WTC11 (cell line): ENCODE measurements around the gene FAR2. TPM values are rescaled to one million over a fixed set of nuclear protein-coding genes. Genes with fewer than 3 reads are reported as not detected.
A peak's percentile ranks its signal among the peaks of the same experiment; 100 is the strongest.

Source experiments
- ATAC-seq: fragments of 200-7000 bp; cut with Tn5 transposase; 2 replicates; pipeline ENCODE4 v1.10.0; 2021; ENCODE audit warnings: mild to moderate bottlenecking, moderate library complexity
- CTCF ChIA-PET: fragments of 300-600 bp; sonication (Branson Sonifier 250); formaldehyde crosslinking; loops from one replicate; lab custom pipeline; 2021; ENCODE audit warnings: antibody characterized with exemption; lab: Charles Lee
- POLR2A ChIA-PET: fragments of 350-600 bp; sonication (Branson Sonifier 250); formaldehyde crosslinking; loops from one replicate; lab custom pipeline; 2021; ENCODE audit warnings: antibody characterized with exemption; lab: Charles Lee
- DNase-seq: peaks from one replicate; pipeline ENCODE4 v3.0.0; 2021; ENCODE audit warnings: low spot score
- H3K27ac Mint-ChIP-seq: 2 replicates; pipeline ENCODE4 v1.8.0; 2021; ENCODE audit warnings: mixed read lengths
- H3K27me3 Mint-ChIP-seq: 2 replicates; pipeline ENCODE4 v1.8.0; 2021; ENCODE audit warnings: low read depth, mild to moderate bottlenecking, moderate library complexity, mixed read lengths
- H3K36me3 Mint-ChIP-seq: 2 replicates; pipeline ENCODE4 v1.8.0; 2021; ENCODE audit warnings: mixed read lengths
- H3K4me1 Mint-ChIP-seq: 2 replicates; pipeline ENCODE4 v1.8.0; 2022; ENCODE audit warnings: mixed read lengths
- H3K4me3 Mint-ChIP-seq: 2 replicates; pipeline ENCODE4 v1.8.0; 2021; ENCODE audit warnings: mild to moderate bottlenecking, moderate library complexity, mixed read lengths
- H3K9me3 Mint-ChIP-seq: 2 replicates; pipeline ENCODE4 v1.8.0; 2021; ENCODE audit warnings: mixed read lengths
- RORB ChIP-seq: fragments of 250-450 bp; sonication (Bioruptor Pico); IDR thresholded peaks from 2 replicates; pipeline ENCODE4 v1.9.0; 2021; ENCODE audit warnings: mild to moderate bottlenecking
- ZBTB43 ChIP-seq: sonication (generic); formaldehyde crosslinking; IDR thresholded peaks from 2 replicates; pipeline ENCODE4 v1.8.1; 2023; ENCODE audit warnings: mild to moderate bottlenecking, missing genetic modification reagents
- ZNF138 ChIP-seq: sonication (generic); formaldehyde crosslinking; conservative IDR thresholded peaks from 2 replicates; pipeline ENCODE4 v1.8.1; 2022; ENCODE audit warnings: mild to moderate bottlenecking, moderate library complexity, missing genetic modification reagents
- ZNF219 ChIP-seq: sonication (generic); formaldehyde crosslinking; IDR thresholded peaks from 2 replicates; pipeline ENCODE4 v1.8.0; 2023; ENCODE audit warnings: missing genetic modification reagents, mild to moderate bottlenecking, borderline replicate concordance
- ZSCAN18 ChIP-seq: fragments of 250-450 bp; sonication (Bioruptor Pico); IDR thresholded peaks from 2 replicates; pipeline ENCODE4 v2.1.2; 2022; ENCODE audit warnings: mild to moderate bottlenecking, moderate library complexity
- total RNA-seq: library from RNA; stranded (reverse); gene quantifications from 3 replicates; pipeline ENCODE4 v1.2.3, GENCODE V29; 2021
- TF ChIP-seq, protein P1 (sequence below): sonication (generic); formaldehyde crosslinking; IDR thresholded peaks from 2 replicates; pipeline ENCODE4 v1.8.0; 2022; ENCODE audit warnings: mild to moderate bottlenecking, missing genetic modification reagents
- TF ChIP-seq, protein P2 (sequence below): sonication (generic); formaldehyde crosslinking; IDR thresholded peaks from 2 replicates; pipeline ENCODE4 v1.8.1; 2023; ENCODE audit warnings: mild to moderate bottlenecking, moderate library complexity, missing genetic modification reagents
- TF ChIP-seq, protein P3 (sequence below): sonication (generic); formaldehyde crosslinking; IDR thresholded peaks from 2 replicates; pipeline ENCODE4 v1.8.0; 2022; ENCODE audit warnings: missing genetic modification reagents
- TF ChIP-seq, protein P4 (sequence below): sonication (generic); formaldehyde crosslinking; IDR thresholded peaks from 2 replicates; pipeline ENCODE4 v1.8.0; 2023; ENCODE audit warnings: missing genetic modification reagents
- TF ChIP-seq, protein P5 (sequence below): sonication (generic); formaldehyde crosslinking; IDR thresholded peaks from 2 replicates; pipeline ENCODE4 v1.8.0; 2023; ENCODE audit warnings: mild to moderate bottlenecking, missing genetic modification reagents

Gene FAR2
- total RNA-seq, 1 experiment from 2014 or later = 20.0 TPM

DNA sequence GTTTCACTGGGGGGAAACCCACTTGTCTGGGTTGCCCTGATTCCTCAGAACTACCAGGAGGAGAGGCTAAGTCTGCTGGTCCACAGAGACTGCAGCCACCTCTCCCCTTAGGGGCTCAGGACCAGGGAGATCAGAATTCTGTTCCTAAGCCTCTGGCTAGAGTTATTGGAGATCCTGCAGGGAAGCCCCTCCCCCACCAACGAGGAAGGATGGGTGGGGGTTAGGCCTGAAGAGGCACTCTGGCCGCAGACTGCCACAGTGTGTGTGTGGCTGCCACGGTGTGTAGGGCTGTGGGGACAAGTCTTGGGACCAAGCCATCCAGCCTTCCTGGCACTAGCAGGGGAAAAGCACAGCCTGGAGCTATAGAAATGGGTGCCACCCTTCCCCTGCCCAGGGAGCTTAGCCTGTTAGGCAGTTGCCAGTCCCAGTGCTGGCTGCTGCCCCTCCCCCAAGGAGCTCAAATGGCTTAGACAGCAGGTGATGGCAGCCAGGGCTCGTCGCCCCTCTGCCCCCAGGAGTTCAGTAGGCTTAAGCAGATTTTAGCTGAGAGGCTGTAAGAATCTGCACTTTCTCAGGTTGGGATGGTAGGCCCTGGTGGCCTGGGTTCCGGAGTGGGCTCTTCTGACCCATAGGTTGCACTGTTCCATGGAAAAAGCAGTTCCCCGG, 124.2 kb downstream of the FAR2 start:
- ChIA-PET CTCF (no interaction called here), POLR2A (no interaction called here)
- no peaks in the 10 kb centered on the region for H3K27me3 Mint-ChIP-seq

DNA sequence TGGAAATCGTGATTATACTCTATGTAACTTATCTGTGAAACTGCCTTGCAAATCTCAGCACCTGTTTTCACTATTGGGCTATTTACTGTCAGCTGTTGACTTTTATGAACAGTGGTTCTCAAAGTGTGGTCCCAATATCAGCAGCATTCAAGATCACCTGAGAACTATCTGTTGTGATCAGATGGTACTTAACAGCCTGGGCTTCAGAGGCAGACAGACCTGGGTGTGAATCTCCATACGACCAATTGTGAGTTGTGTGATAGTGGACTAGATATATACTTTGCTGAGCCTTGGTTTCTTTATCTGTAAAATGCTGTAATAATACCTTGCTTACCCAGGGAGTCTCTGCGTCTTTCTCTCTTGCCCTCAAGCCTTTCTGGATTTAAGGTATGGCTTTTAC, 126.8 kb downstream of the FAR2 start:
- Mint-ChIP-seq H3K4me3 (no peak overlapping the region), H3K27me3 (no peaks in the 10 kb centered on the region), H3K36me3 (no peaks in the 10 kb centered on the region), H3K27ac (no peak overlapping the region), H3K4me1 (peaks cover 19% of the 10 kb centered on the region), H3K9me3 (no peaks in the 10 kb centered on the region)
- ChIA-PET CTCF (no interaction called here), POLR2A (no interaction called here)
- no peak for TF ChIP-seq ZNF138 (CRISPR knock-in tag)
- no peak for TF ChIP-seq ZNF219 (CRISPR knock-in tag)
- TF ChIP-seq, protein P1, sequence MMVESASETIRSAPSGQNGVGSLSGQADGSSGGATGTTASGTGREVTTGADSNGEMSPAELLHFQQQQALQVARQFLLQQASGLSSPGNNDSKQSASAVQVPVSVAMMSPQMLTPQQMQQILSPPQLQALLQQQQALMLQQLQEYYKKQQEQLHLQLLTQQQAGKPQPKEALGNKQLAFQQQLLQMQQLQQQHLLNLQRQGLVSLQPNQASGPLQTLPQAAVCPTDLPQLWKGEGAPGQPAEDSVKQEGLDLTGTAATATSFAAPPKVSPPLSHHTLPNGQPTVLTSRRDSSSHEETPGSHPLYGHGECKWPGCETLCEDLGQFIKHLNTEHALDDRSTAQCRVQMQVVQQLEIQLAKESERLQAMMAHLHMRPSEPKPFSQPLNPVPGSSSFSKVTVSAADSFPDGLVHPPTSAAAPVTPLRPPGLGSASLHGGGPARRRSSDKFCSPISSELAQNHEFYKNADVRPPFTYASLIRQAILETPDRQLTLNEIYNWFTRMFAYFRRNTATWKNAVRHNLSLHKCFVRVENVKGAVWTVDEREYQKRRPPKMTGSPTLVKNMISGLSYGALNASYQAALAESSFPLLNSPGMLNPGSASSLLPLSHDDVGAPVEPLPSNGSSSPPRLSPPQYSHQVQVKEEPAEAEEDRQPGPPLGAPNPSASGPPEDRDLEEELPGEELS = no peak
- TF ChIP-seq, protein P2, sequence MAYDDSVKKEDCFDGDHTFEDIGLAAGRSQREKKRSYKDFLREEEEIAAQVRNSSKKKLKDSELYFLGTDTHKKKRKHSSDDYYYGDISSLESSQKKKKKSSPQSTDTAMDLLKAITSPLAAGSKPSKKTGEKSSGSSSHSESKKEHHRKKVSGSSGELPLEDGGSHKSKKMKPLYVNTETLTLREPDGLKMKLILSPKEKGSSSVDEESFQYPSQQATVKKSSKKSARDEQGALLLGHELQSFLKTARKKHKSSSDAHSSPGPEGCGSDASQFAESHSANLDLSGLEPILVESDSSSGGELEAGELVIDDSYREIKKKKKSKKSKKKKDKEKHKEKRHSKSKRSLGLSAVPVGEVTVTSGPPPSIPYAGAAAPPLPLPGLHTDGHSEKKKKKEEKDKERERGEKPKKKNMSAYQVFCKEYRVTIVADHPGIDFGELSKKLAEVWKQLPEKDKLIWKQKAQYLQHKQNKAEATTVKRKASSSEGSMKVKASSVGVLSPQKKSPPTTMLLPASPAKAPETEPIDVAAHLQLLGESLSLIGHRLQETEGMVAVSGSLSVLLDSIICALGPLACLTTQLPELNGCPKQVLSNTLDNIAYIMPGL = no peak
- no peak for TF ChIP-seq ZSCAN18 (CRISPR knock-in tag)
- TF ChIP-seq ZBTB43 (CRISPR knock-in tag) = no peak
- TF ChIP-seq, protein P3, sequence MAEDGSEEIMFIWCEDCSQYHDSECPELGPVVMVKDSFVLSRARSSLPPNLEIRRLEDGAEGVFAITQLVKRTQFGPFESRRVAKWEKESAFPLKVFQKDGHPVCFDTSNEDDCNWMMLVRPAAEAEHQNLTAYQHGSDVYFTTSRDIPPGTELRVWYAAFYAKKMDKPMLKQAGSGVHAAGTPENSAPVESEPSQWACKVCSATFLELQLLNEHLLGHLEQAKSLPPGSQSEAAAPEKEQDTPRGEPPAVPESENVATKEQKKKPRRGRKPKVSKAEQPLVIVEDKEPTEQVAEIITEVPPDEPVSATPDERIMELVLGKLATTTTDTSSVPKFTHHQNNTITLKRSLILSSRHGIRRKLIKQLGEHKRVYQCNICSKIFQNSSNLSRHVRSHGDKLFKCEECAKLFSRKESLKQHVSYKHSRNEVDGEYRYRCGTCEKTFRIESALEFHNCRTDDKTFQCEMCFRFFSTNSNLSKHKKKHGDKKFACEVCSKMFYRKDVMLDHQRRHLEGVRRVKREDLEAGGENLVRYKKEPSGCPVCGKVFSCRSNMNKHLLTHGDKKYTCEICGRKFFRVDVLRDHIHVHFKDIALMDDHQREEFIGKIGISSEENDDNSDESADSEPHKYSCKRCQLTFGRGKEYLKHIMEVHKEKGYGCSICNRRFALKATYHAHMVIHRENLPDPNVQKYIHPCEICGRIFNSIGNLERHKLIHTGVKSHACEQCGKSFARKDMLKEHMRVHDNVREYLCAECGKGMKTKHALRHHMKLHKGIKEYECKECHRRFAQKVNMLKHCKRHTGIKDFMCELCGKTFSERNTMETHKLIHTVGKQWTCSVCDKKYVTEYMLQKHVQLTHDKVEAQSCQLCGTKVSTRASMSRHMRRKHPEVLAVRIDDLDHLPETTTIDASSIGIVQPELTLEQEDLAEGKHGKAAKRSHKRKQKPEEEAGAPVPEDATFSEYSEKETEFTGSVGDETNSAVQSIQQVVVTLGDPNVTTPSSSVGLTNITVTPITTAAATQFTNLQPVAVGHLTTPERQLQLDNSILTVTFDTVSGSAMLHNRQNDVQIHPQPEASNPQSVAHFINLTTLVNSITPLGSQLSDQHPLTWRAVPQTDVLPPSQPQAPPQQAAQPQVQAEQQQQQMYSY (CRISPR knock-in tag) = no peak
- TF ChIP-seq, protein P4, sequence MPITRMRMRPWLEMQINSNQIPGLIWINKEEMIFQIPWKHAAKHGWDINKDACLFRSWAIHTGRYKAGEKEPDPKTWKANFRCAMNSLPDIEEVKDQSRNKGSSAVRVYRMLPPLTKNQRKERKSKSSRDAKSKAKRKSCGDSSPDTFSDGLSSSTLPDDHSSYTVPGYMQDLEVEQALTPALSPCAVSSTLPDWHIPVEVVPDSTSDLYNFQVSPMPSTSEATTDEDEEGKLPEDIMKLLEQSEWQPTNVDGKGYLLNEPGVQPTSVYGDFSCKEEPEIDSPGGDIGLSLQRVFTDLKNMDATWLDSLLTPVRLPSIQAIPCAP (CRISPR knock-in tag) = no peak
- ATAC-seq (no peak), DNase-seq (no peak)

More for the DNA sequence above, 124.2 kb downstream of the FAR2 start:
- H3K4me3 Mint-ChIP-seq = no peak overlapping the region
- peaks cover 9% of the 10 kb centered on the region for H3K9me3 Mint-ChIP-seq
- no peak for TF ChIP-seq RORB (CRISPR knock-in tag)
- TF ChIP-seq, protein P5, sequence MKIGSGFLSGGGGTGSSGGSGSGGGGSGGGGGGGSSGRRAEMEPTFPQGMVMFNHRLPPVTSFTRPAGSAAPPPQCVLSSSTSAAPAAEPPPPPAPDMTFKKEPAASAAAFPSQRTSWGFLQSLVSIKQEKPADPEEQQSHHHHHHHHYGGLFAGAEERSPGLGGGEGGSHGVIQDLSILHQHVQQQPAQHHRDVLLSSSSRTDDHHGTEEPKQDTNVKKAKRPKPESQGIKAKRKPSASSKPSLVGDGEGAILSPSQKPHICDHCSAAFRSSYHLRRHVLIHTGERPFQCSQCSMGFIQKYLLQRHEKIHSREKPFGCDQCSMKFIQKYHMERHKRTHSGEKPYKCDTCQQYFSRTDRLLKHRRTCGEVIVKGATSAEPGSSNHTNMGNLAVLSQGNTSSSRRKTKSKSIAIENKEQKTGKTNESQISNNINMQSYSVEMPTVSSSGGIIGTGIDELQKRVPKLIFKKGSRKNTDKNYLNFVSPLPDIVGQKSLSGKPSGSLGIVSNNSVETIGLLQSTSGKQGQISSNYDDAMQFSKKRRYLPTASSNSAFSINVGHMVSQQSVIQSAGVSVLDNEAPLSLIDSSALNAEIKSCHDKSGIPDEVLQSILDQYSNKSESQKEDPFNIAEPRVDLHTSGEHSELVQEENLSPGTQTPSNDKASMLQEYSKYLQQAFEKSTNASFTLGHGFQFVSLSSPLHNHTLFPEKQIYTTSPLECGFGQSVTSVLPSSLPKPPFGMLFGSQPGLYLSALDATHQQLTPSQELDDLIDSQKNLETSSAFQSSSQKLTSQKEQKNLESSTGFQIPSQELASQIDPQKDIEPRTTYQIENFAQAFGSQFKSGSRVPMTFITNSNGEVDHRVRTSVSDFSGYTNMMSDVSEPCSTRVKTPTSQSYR (CRISPR knock-in tag) = 0 out of 2 replicates have a peak, but pooled peaks have one; percentile 19
- H3K27ac Mint-ChIP-seq = no peak overlapping the region
- peak; percentile 48 for ATAC-seq
- peak; percentile 16 for DNase-seq
- H3K4me1 Mint-ChIP-seq = peaks cover 19% of the 10 kb centered on the region
- peaks cover 15% of the 10 kb centered on the region for H3K36me3 Mint-ChIP-seq
